ENCODE measurements around the gene PTPRU.
A peak's percentile ranks its signal among the peaks of the same experiment; 100 is the strongest.

The PTPRU gene

GRCh38 chr1:29237129-29237821, 953 bp downstream of the PTPRU start (continued):
- TF ChIP-seq ZNF266 (tag by site-specific recombination; IDR thresholded peaks at IDR 0.05; ENCODE audit: low read depth): peak; percentile 68
- TF ChIP-seq ZNF561 (tag by site-specific recombination; IDR thresholded peaks at IDR 0.05; ENCODE audit: borderline replicate concordance): no peak; the same call in 1 of the 2 replicates
- no peak for TF ChIP-seq ZSCAN18 (tag by site-specific recombination; IDR thresholded peaks at IDR 0.05)
- peak; percentile 57 for TF ChIP-seq ZNF777 (tag by site-specific recombination; IDR thresholded peaks at IDR 0.05; ENCODE audit: borderline replicate concordance)
- no peak for TF ChIP-seq SALL2 (tag by site-specific recombination; IDR thresholded peaks at IDR 0.05; ENCODE audit: borderline replicate concordance)
- TF ChIP-seq ZNF704 (tag by site-specific recombination; IDR thresholded peaks at IDR 0.05): no peak
- TF ChIP-seq ZNF24 (tag by site-specific recombination; IDR thresholded peaks at IDR 0.05): no peak
- TF ChIP-seq ZNF23 (tag by site-specific recombination; IDR thresholded peaks at IDR 0.05; ENCODE audit: borderline replicate concordance): no peak
- no peak; the same call in 1 of the 2 replicates for TF ChIP-seq ZNF223 (tag by site-specific recombination; IDR thresholded peaks at IDR 0.05)
- TF ChIP-seq ZNF629 (tag by site-specific recombination; IDR thresholded peaks at IDR 0.05): no peak; the same call in 1 of the 2 replicates
- TF ChIP-seq ZNF18 (tag by site-specific recombination; IDR thresholded peaks at IDR 0.05): peak; percentile 93
- TF ChIP-seq ZNF155 (tag by site-specific recombination; IDR thresholded peaks at IDR 0.05): no peak
- TF ChIP-seq ZEB2 (tag by site-specific recombination; IDR thresholded peaks at IDR 0.05): peak; percentile 71; the same call in 1 of the 2 replicates
- no peak for TF ChIP-seq ZNF513 (tag by site-specific recombination; IDR thresholded peaks at IDR 0.05)
- no peak; the same call in 1 of the 2 replicates for TF ChIP-seq MYNN (tag by site-specific recombination; IDR thresholded peaks at IDR 0.05; ENCODE audit: borderline replicate concordance)
- peak; percentile 38 for TF ChIP-seq ZIC2 (tag by site-specific recombination; IDR thresholded peaks at IDR 0.05)
- no peak for TF ChIP-seq ZFP37 (tag by site-specific recombination; IDR thresholded peaks at IDR 0.05)
- TF ChIP-seq GFI1B (tag by site-specific recombination; IDR thresholded peaks at IDR 0.05): no peak
- peak; percentile 16; the same call in 1 of the 2 replicates for TF ChIP-seq ZBTB10 (tag by site-specific recombination; IDR thresholded peaks at IDR 0.05)
- TF ChIP-seq ZNF449 (tag by site-specific recombination; IDR thresholded peaks at IDR 0.05): no peak
- no peak for TF ChIP-seq ZNF354C (tag by site-specific recombination; IDR thresholded peaks at IDR 0.05; ENCODE audit: borderline replicate concordance, low read depth)
- no peak for TF ChIP-seq ZNF747 (tag by site-specific recombination; IDR thresholded peaks at IDR 0.05)
- peak; percentile 64; the same call in 1 of the 2 replicates for TF ChIP-seq PATZ1 (tag by site-specific recombination; IDR thresholded peaks at IDR 0.05)
- no peak for TF ChIP-seq ZNF19 (tag by site-specific recombination; IDR thresholded peaks at IDR 0.05; ENCODE audit: low read depth)
- TF ChIP-seq ZNF555 (tag by site-specific recombination; conservative IDR thresholded peaks at IDR 0.05): no peak
- no peak for TF ChIP-seq ZNF670 (tag by site-specific recombination; IDR thresholded peaks at IDR 0.05; ENCODE audit: low read depth)
- no peak for TF ChIP-seq ZNF571 (tag by site-specific recombination; IDR thresholded peaks at IDR 0.05)
- TF ChIP-seq ZNF184 (tag by site-specific recombination; IDR thresholded peaks at IDR 0.05): no peak
